PC-3 (cell line): Measurements from ENCODE around the gene CA10. TPM values are rescaled to one million over a fixed set of nuclear protein-coding genes. Genes with fewer than 3 reads are reported as not detected.

Source experiments
- ATAC-seq: fragments of 200-7000 bp; cut with Tn5 transposase; 2 replicates; pipeline ENCODE4 v1.9.1; 2020; ENCODE audit warnings: mild to moderate bottlenecking, moderate library complexity
- BruUV-seq: library from RNA; stranded (reverse); fragments of 400-500 nt; replicated peaks from 2 replicates; lab custom pipeline; 2021; lab: Mats Ljungman, UMichigan
- CTCF ChIA-PET: fragments of 300-600 bp; sonication (Branson Sonifier 250); formaldehyde crosslinking; loops from one replicate; lab custom pipeline; 2022; ENCODE audit warnings: antibody characterized with exemption; lab: Charles Lee
- POLR2A ChIA-PET: fragments of 300-600 bp; sonication (Branson Sonifier 250); formaldehyde crosslinking; loops from one replicate; lab custom pipeline; 2022; ENCODE audit warnings: antibody characterized with exemption; ENCODE audit not compliant: unreplicated experiment; lab: Charles Lee
- DNase-seq: peaks from one replicate; pipeline ENCODE4 v3.0.0-alpha.2; 2015
- H2AFZ ChIP-seq: fragments of 300-600 bp; sonication (generic); 2 replicates; pipeline ENCODE4 v1.6.0; 2016; ENCODE audit warnings: antibody characterized with exemption, low read length
- H3F3A ChIP-seq: fragments of 300-600 bp; sonication (generic); one replicate; pipeline ENCODE4 v1.6.0; 2017; ENCODE audit warnings: antibody characterized with exemption, low read length, control low read depth, mild to moderate bottlenecking; ENCODE audit not compliant: unreplicated experiment
- H3K27ac ChIP-seq: fragments of 300-600 bp; sonication (generic); 2 replicates; pipeline ENCODE4 v1.5.1; 2016; ENCODE audit warnings: mild to moderate bottlenecking, low read length
- H3K27me3 ChIP-seq: fragments of 300-600 bp; sonication (generic); 2 replicates; pipeline ENCODE4 v1.6.1; 2016; ENCODE audit warnings: low read length, mixed read lengths
- H3K36me3 ChIP-seq: fragments of 300-600 bp; sonication (generic); 2 replicates; pipeline ENCODE4 v1.6.1; 2016; ENCODE audit warnings: low read depth, mixed run types, low read length, mixed read lengths
- H3K4me1 ChIP-seq: fragments of 300-600 bp; sonication (generic); 2 replicates; pipeline ENCODE4 v1.5.1; 2016; ENCODE audit warnings: low read length; ENCODE audit not compliant: insufficient read depth
- H3K4me2 ChIP-seq: fragments of 300-600 bp; sonication (generic); 2 replicates; pipeline ENCODE4 v1.6.0; 2016; ENCODE audit warnings: low read length
- H3K4me3 ChIP-seq: fragments of 300-600 bp; sonication (generic); 2 replicates; pipeline ENCODE4 v1.5.1; 2016; ENCODE audit warnings: mild to moderate bottlenecking, low read length, mixed read lengths
- H3K79me2 ChIP-seq: fragments of 300-600 bp; sonication (generic); 2 replicates; pipeline ENCODE4 v1.6.1; 2017; ENCODE audit warnings: low read length, mixed read lengths
- H3K9ac ChIP-seq: fragments of 300-600 bp; sonication (generic); 2 replicates; pipeline ENCODE4 v1.6.0; 2016; ENCODE audit warnings: mild to moderate bottlenecking, low read length
- H3K9me2 ChIP-seq: fragments of 300-600 bp; sonication (generic); replicated peaks from 2 replicates; pipeline ENCODE4 v1.6.1; 2016; ENCODE audit warnings: mixed run types, low read length, mixed read lengths
- H3K9me3 ChIP-seq: fragments of 300-600 bp; sonication (generic); 2 replicates; pipeline ENCODE4 v1.6.1; 2016; ENCODE audit warnings: low read length, mixed read lengths
- H4K20me1 ChIP-seq: fragments of 300-600 bp; sonication (generic); 2 replicates; pipeline ENCODE4 v1.6.1; 2016; ENCODE audit warnings: low read length, mixed read lengths
- EZH2 ChIP-seq: fragments of 300-600 bp; sonication (generic); IDR thresholded peaks from one replicate; pipeline ENCODE4 v1.6.1; 2017; ENCODE audit warnings: antibody characterized with exemption, mild to moderate bottlenecking, low read length; ENCODE audit not compliant: unreplicated experiment
- EZH2phosphoT487 ChIP-seq: fragments of 300-600 bp; sonication (generic); IDR thresholded peaks from 2 replicates; pipeline ENCODE4 v1.6.1; 2018; ENCODE audit warnings: mild to moderate bottlenecking, antibody characterized with exemption, low read length, borderline replicate concordance
- intact Hi-C: fragments of 100-400 bp; cut with micrococcal nuclease; formaldehyde crosslinking; loops from 2 replicates; pipeline ENCODE4 v1.9.0; 2023
- total RNA-seq: library from RNA; depleted of rRNA; stranded (reverse); fragments of >200 nt; gene quantifications from 2 replicates; pipeline ENCODE4 v1.2.3, GENCODE V29; 2014
- TF ChIP-seq, protein P1 (sequence below): fragments of 300-600 bp; sonication (generic); conservative IDR thresholded peaks from 2 replicates; pipeline ENCODE4 v1.5.1; 2017; ENCODE audit warnings: antibody characterized with exemption, low read depth, mild to moderate bottlenecking, low read length

CA10 gene
- total RNA-seq, 1 experiment from 2014 or later, result not detected

DNA sequence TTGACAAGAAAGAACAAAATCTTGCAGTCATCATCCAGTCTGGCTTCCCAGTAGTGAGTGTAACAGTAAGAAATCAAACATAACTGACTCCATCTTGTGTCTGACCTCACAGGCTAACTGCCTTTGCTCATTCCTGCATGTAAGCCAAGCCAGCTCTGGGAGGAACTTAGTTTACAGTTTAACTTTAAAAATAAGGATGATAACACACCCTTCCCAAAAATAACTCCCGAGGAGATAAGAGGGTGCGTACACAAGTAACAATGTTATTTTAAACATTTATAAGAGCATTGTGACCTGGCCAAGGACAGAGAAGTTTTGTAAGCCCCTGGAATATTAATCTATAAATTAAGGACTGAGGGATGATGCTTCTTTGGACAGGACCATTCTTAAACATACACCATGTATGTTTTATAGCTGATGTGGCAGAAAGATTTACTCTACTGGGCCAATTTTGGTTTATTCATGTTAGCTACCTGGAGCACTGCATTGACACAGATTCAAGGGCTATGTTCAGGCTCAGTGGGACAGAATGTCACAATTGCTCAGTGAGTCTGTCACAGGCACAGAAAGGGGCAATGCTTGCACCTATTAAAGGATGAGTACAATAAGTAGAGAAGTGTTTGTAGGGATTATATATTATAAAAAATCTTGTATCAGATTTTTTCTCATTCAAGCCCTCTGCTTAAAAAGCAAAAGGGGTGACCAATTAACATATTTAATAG, 554.1 kb downstream of the CA10 start:
- Histone ChIP-seq H3K9me2 (no peaks in the 10 kb centered on the region), H2AFZ (no peak overlapping the region), H3K4me2 (no peak overlapping the region), H3K27me3 (peaks cover 24% of the 10 kb centered on the region; the same call in 1 of the 2 replicates), H3K27ac (no peak overlapping the region), H3K9ac (no peak overlapping the region), H3K36me3 (no peaks in the 10 kb centered on the region), H3K4me3 (no peak overlapping the region), H4K20me1 (no peaks in the 10 kb centered on the region), H3F3A (no peaks in the 10 kb centered on the region), H3K79me2 (no peaks in the 10 kb centered on the region), H3K9me3 (no peaks in the 10 kb centered on the region), H3K4me1 (no peaks in the 10 kb centered on the region)
- DNase-seq (no peak), ATAC-seq (no peak)
- ChIA-PET POLR2A (no interaction called here), CTCF (no interaction called here)
- BruUV-seq, result no TSS peak
- no peak for TF ChIP-seq EZH2
- TF ChIP-seq, protein P1, sequence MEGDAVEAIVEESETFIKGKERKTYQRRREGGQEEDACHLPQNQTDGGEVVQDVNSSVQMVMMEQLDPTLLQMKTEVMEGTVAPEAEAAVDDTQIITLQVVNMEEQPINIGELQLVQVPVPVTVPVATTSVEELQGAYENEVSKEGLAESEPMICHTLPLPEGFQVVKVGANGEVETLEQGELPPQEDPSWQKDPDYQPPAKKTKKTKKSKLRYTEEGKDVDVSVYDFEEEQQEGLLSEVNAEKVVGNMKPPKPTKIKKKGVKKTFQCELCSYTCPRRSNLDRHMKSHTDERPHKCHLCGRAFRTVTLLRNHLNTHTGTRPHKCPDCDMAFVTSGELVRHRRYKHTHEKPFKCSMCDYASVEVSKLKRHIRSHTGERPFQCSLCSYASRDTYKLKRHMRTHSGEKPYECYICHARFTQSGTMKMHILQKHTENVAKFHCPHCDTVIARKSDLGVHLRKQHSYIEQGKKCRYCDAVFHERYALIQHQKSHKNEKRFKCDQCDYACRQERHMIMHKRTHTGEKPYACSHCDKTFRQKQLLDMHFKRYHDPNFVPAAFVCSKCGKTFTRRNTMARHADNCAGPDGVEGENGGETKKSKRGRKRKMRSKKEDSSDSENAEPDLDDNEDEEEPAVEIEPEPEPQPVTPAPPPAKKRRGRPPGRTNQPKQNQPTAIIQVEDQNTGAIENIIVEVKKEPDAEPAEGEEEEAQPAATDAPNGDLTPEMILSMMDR, result no peak
- no peak for TF ChIP-seq EZH2phosphoT487
- intact Hi-C loops, result no loop called here

DNA sequence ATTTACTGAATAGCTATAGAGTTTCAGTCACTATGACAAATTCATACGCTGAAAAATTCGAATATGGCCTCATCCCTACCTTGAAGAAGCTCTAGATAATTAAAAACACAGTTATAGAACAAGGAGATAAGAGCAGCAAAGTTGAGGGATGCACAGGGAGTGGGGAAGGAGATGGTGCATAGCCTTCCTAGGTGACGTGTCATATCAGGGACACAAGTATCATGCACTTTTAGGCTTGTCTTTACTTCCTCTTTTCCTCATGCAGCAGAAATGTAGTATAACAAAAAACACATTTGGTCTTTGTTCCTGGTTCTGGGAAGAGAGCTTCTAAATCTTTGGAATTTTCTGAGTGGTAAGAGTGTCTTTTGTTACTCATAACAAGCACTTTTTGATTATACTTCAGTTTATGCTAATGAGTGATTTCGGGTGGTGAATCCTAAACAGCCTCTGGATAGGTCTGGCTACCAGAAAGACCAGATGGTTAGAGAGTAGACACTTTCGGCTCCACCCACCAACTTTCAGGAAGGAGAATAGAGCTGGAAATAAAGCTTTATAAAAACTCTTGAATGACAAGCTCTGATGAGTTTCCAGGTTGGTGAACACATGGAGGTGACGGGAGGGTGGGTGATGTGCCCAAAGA, 556.8 kb downstream of the CA10 start:
- BruUV-seq, result no TSS peak
- POLR2A ChIA-PET, result no interaction called here
- H3K9me2 ChIP-seq, result no peaks in the 10 kb centered on the region

More for the DNA sequence above, 556.8 kb downstream of the CA10 start:
- H3K27me3 ChIP-seq, result peaks cover 11% of the 10 kb centered on the region; the same call in 1 of the 2 replicates
- no peak overlapping the region for H3K4me3 ChIP-seq
- no peaks in the 10 kb centered on the region for H3K9me3 ChIP-seq
- H2AFZ ChIP-seq, result no peak overlapping the region
- no peaks in the 10 kb centered on the region for H4K20me1 ChIP-seq
- no peaks in the 10 kb centered on the region for H3K79me2 ChIP-seq
- intact Hi-C loops, result no loop called here
- H3K4me2 ChIP-seq, result no peak overlapping the region
- DNase-seq (no peak), ATAC-seq (no peak)
- CTCF ChIA-PET, result no interaction called here
- no peak overlapping the region for H3K27ac ChIP-seq
- H3F3A ChIP-seq, result no peaks in the 10 kb centered on the region
- no peak overlapping the region for H3K9ac ChIP-seq
- no peaks in the 10 kb centered on the region for H3K36me3 ChIP-seq
- H3K4me1 ChIP-seq, result no peaks in the 10 kb centered on the region
- TF ChIP-seq, protein P1, result no peak
- TF ChIP-seq EZH2phosphoT487, result no peak
- TF ChIP-seq EZH2, result no peak
